NCI-H2081 treated with DMSO at 0.1 percent for 48 hours (cell line): Measurements from ENCODE around the gene AHI1.

Source experiments
- DNase-seq: peaks from one replicate; lab custom pipeline; 2025; lab: John Stamatoyannopoulos, UW

AHI1 gene

GRCh38 chr6:135451617-135452190 is 45.8 kb downstream of the AHI1 start:
- no peak for DNase-seq

GRCh38 chr6:135449246-135449645 is 48.3 kb downstream of the AHI1 start:
- DNase-seq: no peak

- DNase-seq: no peak
Measured at GRCh38 chr6:135440087-135440792, 57.3 kb downstream of the AHI1 start.

- no peak for DNase-seq
Measured at GRCh38 chr6:135439549-135439948, 58.0 kb downstream of the AHI1 start.

GRCh38 chr6:135438907-135439535 is 58.5 kb downstream of the AHI1 start:
- DNase-seq: no peak

GRCh38 chr6:135434991-135435390 is 62.5 kb downstream of the AHI1 start:
- DNase-seq: no peak

- no peak for DNase-seq
Measured at GRCh38 chr6:135434095-135434494, 63.4 kb downstream of the AHI1 start.

- DNase-seq: no peak
Measured at GRCh38 chr6:135428078-135428477, 69.5 kb downstream of the AHI1 start.

GRCh38 chr6:135426833-135427232 is 70.7 kb downstream of the AHI1 start:
- no peak for DNase-seq

GRCh38 chr6:135424385-135424784 is 73.2 kb downstream of the AHI1 start:
- DNase-seq: no peak

GRCh38 chr6:135423649-135424128 is 73.9 kb downstream of the AHI1 start:
- DNase-seq: no peak

- DNase-seq: no peak
Measured at GRCh38 chr6:135419162-135419561, 78.4 kb downstream of the AHI1 start.

GRCh38 chr6:135418040-135418760 is 79.3 kb downstream of the AHI1 start:
- no peak for DNase-seq

GRCh38 chr6:135412761-135413160 is 84.8 kb downstream of the AHI1 start:
- DNase-seq: no peak

GRCh38 chr6:135411849-135412248 is 85.7 kb downstream of the AHI1 start:
- DNase-seq: no peak

GRCh38 chr6:135411339-135411738 is 86.2 kb downstream of the AHI1 start:
- DNase-seq: no peak

- DNase-seq: no peak
Measured at GRCh38 chr6:135410856-135411255, 86.7 kb downstream of the AHI1 start.

- DNase-seq: no peak
Measured at GRCh38 chr6:135403584-135403983, 94.0 kb downstream of the AHI1 start.

- DNase-seq: no peak
Measured at GRCh38 chr6:135402311-135402710, 95.2 kb downstream of the AHI1 start.

GRCh38 chr6:135397172-135397952 is 100.2 kb downstream of the AHI1 start:
- DNase-seq: no peak

GRCh38 chr6:135395136-135395535 is 102.4 kb downstream of the AHI1 start:
- no peak for DNase-seq

- DNase-seq: no peak
Measured at GRCh38 chr6:135393289-135393688, 104.3 kb downstream of the AHI1 start.
